Measurements from ENCODE around the gene EEF1AKMT3.

EEF1AKMT3 gene

GRCh38 chr12:57746025-57746424, 26.4 kb upstream of the EEF1AKMT3 start:
- Histone ChIP-seq H3K9me2 (ENCODE audit: low read depth, low read length) (no peaks in the 10 kb centered on the region), H3K79me2 (ENCODE audit: insufficient read depth, low read length) (peaks cover 10% of the 10 kb centered on the region), H3K4me1 (ENCODE audit: insufficient read depth, low read length, severe bottlenecking) (peaks cover 46% of the 10 kb centered on the region), H3K36me3 (ENCODE audit: insufficient read depth, low read length) (peaks cover 49% of the 10 kb centered on the region), H3K27me3 (ENCODE audit: insufficient read depth, low read length) (no peaks in the 10 kb centered on the region), H3K9me3 (ENCODE audit: low read length) (no peaks in the 10 kb centered on the region), H3K4me2 (ENCODE audit: low read length) (peak overlapping the region; percentile 79), H4K20me1 (ENCODE audit: insufficient read depth, low read length) (no peaks in the 10 kb centered on the region), H2AFZ (ENCODE audit: low read length) (no peak overlapping the region), H3F3A (ENCODE audit: insufficient read depth, low read length) (no peaks in the 10 kb centered on the region; the same call in 1 of the 2 replicates), H3K4me3 (ENCODE audit: low read depth, low read length, poor library complexity, severe bottlenecking) (peak overlapping the region; percentile 72), H3K9ac (ENCODE audit: low read length) (peak overlapping the region; percentile 83; the same call in 1 of the 2 replicates), H3K27ac (ENCODE audit: low read depth, low read length, poor library complexity, severe bottlenecking) (no peak overlapping the region)
- TF ChIP-seq, protein P1, sequence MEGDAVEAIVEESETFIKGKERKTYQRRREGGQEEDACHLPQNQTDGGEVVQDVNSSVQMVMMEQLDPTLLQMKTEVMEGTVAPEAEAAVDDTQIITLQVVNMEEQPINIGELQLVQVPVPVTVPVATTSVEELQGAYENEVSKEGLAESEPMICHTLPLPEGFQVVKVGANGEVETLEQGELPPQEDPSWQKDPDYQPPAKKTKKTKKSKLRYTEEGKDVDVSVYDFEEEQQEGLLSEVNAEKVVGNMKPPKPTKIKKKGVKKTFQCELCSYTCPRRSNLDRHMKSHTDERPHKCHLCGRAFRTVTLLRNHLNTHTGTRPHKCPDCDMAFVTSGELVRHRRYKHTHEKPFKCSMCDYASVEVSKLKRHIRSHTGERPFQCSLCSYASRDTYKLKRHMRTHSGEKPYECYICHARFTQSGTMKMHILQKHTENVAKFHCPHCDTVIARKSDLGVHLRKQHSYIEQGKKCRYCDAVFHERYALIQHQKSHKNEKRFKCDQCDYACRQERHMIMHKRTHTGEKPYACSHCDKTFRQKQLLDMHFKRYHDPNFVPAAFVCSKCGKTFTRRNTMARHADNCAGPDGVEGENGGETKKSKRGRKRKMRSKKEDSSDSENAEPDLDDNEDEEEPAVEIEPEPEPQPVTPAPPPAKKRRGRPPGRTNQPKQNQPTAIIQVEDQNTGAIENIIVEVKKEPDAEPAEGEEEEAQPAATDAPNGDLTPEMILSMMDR (IDR thresholded peaks at IDR 0.05; ENCODE audit: low read length) = no peak
- TF ChIP-seq EZH2 (IDR thresholded peaks at IDR 0.05; ENCODE audit: borderline replicate concordance, low read length) = no peak

GRCh38 chr12:57749061-57749460, 23.4 kb upstream of the EEF1AKMT3 start:
- TF ChIP-seq, protein P1 (IDR thresholded peaks at IDR 0.05; ENCODE audit: low read length) = no peak
- no peak for TF ChIP-seq EZH2 (IDR thresholded peaks at IDR 0.05; ENCODE audit: borderline replicate concordance, low read length)
- peaks cover 47% of the 10 kb centered on the region for H3K4me1 ChIP-seq (ENCODE audit: insufficient read depth, low read length, severe bottlenecking)
- no peaks in the 10 kb centered on the region for H3K9me2 ChIP-seq (ENCODE audit: low read depth, low read length)
- no peak overlapping the region for H3K4me3 ChIP-seq (ENCODE audit: low read depth, low read length, poor library complexity, severe bottlenecking)
- H3K27ac ChIP-seq (ENCODE audit: low read depth, low read length, poor library complexity, severe bottlenecking) = no peak overlapping the region
- peaks cover 21% of the 10 kb centered on the region for H3K79me2 ChIP-seq (ENCODE audit: insufficient read depth, low read length)
- H3F3A ChIP-seq (ENCODE audit: insufficient read depth, low read length) = no peaks in the 10 kb centered on the region; the same call in 1 of the 2 replicates
- no peak overlapping the region for H3K4me2 ChIP-seq (ENCODE audit: low read length)
- no peaks in the 10 kb centered on the region for H4K20me1 ChIP-seq (ENCODE audit: insufficient read depth, low read length)
- H3K36me3 ChIP-seq (ENCODE audit: insufficient read depth, low read length) = peaks cover 50% of the 10 kb centered on the region
- no peak overlapping the region for H3K9ac ChIP-seq (ENCODE audit: low read length)
- no peak overlapping the region for H2AFZ ChIP-seq (ENCODE audit: low read length)
- H3K27me3 ChIP-seq (ENCODE audit: insufficient read depth, low read length) = no peaks in the 10 kb centered on the region
- H3K9me3 ChIP-seq (ENCODE audit: low read length) = no peaks in the 10 kb centered on the region

DNA sequence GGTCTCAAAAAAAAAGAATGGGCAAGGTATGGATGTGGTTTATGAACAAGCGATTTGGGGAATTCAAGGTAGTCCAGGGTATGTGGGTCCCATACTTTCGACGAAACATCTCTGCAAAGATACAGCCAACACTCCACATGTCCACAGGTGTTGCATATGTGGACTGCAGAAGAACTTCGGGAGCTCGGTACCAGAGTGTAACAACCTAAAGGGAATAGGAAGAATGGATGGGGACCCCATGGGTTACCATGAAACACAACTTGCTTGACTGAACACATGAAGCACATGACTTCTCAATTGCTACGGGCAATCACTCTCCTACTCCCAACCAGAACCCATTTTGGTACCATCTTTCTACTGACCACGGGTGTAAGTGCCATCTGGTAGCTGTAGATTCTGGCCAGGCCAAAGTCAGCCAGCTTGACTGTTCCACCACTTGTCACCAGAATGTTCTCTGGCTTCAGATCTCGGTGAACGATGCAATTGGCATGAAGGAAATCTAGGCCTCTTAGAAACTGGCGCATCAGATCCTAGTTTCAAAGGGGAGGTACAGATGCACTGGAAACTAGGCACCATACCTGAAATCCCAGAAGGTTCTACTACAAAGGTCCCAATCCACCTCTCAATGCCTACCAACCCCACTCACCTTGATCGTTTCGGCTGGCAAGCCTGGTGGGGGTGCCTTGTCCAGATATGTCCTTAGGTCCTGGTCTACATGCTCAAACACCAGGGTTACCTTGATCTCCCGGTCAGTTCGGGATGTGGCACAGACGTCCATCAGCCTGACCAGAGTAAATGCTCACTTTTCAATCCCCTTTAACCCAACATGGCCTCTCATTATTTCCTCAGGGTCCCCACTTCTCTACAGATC, 21.6 kb upstream of the EEF1AKMT3 start:
- H3K4me3 ChIP-seq (ENCODE audit: low read depth, low read length, poor library complexity, severe bottlenecking) = peak overlapping the region; percentile 96

More for the DNA sequence above, 21.6 kb upstream of the EEF1AKMT3 start:
- Histone ChIP-seq H3K9me3 (ENCODE audit: low read length) (no peaks in the 10 kb centered on the region), H3F3A (ENCODE audit: insufficient read depth, low read length) (no peaks in the 10 kb centered on the region; the same call in 1 of the 2 replicates), H3K9me2 (ENCODE audit: low read depth, low read length) (no peaks in the 10 kb centered on the region), H3K9ac (ENCODE audit: low read length) (peak overlapping the region; percentile 99), H3K4me2 (ENCODE audit: low read length) (peak overlapping the region; percentile 98), H2AFZ (ENCODE audit: low read length) (no peak overlapping the region), H3K27ac (ENCODE audit: low read depth, low read length, poor library complexity, severe bottlenecking) (peak overlapping the region; percentile 59), H4K20me1 (ENCODE audit: insufficient read depth, low read length) (no peaks in the 10 kb centered on the region), H3K36me3 (ENCODE audit: insufficient read depth, low read length) (peaks cover 50% of the 10 kb centered on the region), H3K79me2 (ENCODE audit: insufficient read depth, low read length) (peaks cover 21% of the 10 kb centered on the region), H3K27me3 (ENCODE audit: insufficient read depth, low read length) (no peaks in the 10 kb centered on the region), H3K4me1 (ENCODE audit: insufficient read depth, low read length, severe bottlenecking) (peaks cover 41% of the 10 kb centered on the region)
- no peak for TF ChIP-seq EZH2 (IDR thresholded peaks at IDR 0.05; ENCODE audit: borderline replicate concordance, low read length)
- TF ChIP-seq, protein P1 (IDR thresholded peaks at IDR 0.05; ENCODE audit: low read length) = no peak

Data from OCI-LY1 (cell line).